HepG2 (cell line): ENCODE measurements around the gene MLLT10. TPM values are rescaled to one million over a fixed set of nuclear protein-coding genes. Genes with fewer than 3 reads are reported as not detected.
A peak's percentile ranks its signal among the peaks of the same experiment; 100 is the strongest.

Experiments
- ATAC-seq: fragments of 200-7000 bp; cut with Tn5 transposase; 3 replicates; pipeline ENCODE4 v1.9.1; 2020; ENCODE audit warnings: mild to moderate bottlenecking, moderate library complexity
- BruUV-seq: library from RNA; stranded (reverse); fragments of 400-500 nt; replicated peaks from 2 replicates; lab custom pipeline; 2021; lab: Mats Ljungman, UMichigan
- CTCF ChIA-PET: fragments of 300-600 bp; formaldehyde crosslinking; extraction: SDS; loops from one replicate; lab custom pipeline; 2021; ENCODE audit warnings: low total read pairs, inconsistent platforms, low intra/inter-chr PET ratio; lab: Yijun Ruan, JAX
- POLR2A ChIA-PET: fragments of 350-600 bp; sonication (Branson Sonifier 250); formaldehyde crosslinking; loops from one replicate; lab custom pipeline; 2020; ENCODE audit warnings: antibody characterized with exemption, inconsistent platforms; lab: Yijun Ruan, JAX
- DNase-seq: peaks from one replicate; pipeline ENCODE4 v3.0.0-alpha.2; 2015; ENCODE audit warnings: low spot score
- FAIRE-seq: peaks from 3 replicates; lab custom pipeline; 2011; peaks lifted over from hg19 to GRCh38; lab: Jason Lieb, UNC
- H2AFZ ChIP-seq: one replicate; pipeline ENCODE4 v1.6.1; 2011; ENCODE audit warnings: low read length, inconsistent platforms
- H3K27ac ChIP-seq: fragments of 300-600 bp; 3 replicates; pipeline ENCODE4 v1.8.0; 2011; ENCODE audit warnings: mixed run types, mild to moderate bottlenecking, mixed read lengths, low read length, inconsistent platforms; ENCODE audit not compliant: insufficient read depth; ENCODE audit errors: extremely low read length
- H3K27me3 ChIP-seq, 2 experiments: fragments of 200-600 bp in 1 of 2; 2 replicates in 1 of 2; 3 replicates in 1 of 2; pipeline versions ENCODE4 v1.6.0 to v1.8.0; 2011; ENCODE audit warnings: low read length in 2 of 2, mild to moderate bottlenecking in 2 of 2, moderate library complexity in 2 of 2, inconsistent platforms in 1 of 2; ENCODE audit not compliant: insufficient read depth in 2 of 2, control insufficient read depth in 1 of 2
- H3K36me3 ChIP-seq, 2 experiments: fragments of 200-600 bp in 1 of 2; replicated peaks in 1 of 2; 2 replicates in 1 of 2; 3 replicates in 1 of 2; pipeline versions ENCODE4 v1.5.1 to v1.8.0; 2011; ENCODE audit warnings: low read length in 2 of 2, inconsistent platforms in 1 of 2; ENCODE audit not compliant: insufficient read depth in 2 of 2, control insufficient read depth in 1 of 2
- H3K4me1 ChIP-seq: 2 replicates; pipeline ENCODE4 v1.5.1; 2012; ENCODE audit warnings: low read length, inconsistent platforms; ENCODE audit not compliant: insufficient read depth
- H3K4me2 ChIP-seq: 2 replicates; pipeline ENCODE4 v1.6.0; 2011; ENCODE audit warnings: low read depth, low read length, inconsistent platforms
- H3K4me3 ChIP-seq, 3 experiments: fragments of 200-600 bp in 1 of 3; sonication (generic), shearing (Covaris generic) in 1 of 3; replicated peaks in 1 of 3; 2 replicates each; pipeline ENCODE4 v1.5.1; 2011 to 2016; ENCODE audit warnings: low read length in 3 of 3, inconsistent platforms in 2 of 3, low read depth in 2 of 3, mild to moderate bottlenecking in 2 of 3, control low read depth in 1 of 3, mixed read lengths in 1 of 3; ENCODE audit not compliant: insufficient read depth in 1 of 3
- H3K79me2 ChIP-seq: one replicate; pipeline ENCODE4 v1.6.1; 2011; ENCODE audit warnings: low read length, inconsistent platforms; ENCODE audit not compliant: insufficient read depth
- H3K9ac ChIP-seq: 2 replicates; pipeline ENCODE4 v1.6.0; 2011; ENCODE audit warnings: mild to moderate bottlenecking, low read depth, low read length, inconsistent platforms; ENCODE audit not compliant: insufficient read depth
- H3K9me3 ChIP-seq: 2 replicates; pipeline ENCODE4 v1.5.1; 2012; ENCODE audit warnings: mild to moderate bottlenecking, low read length
- H4K20me1 ChIP-seq: 2 replicates; pipeline ENCODE4 v1.6.0; 2011; ENCODE audit warnings: inconsistent platforms, mild to moderate bottlenecking, low read length, moderate library complexity; ENCODE audit not compliant: insufficient read depth
- CSRNP1 ChIP-seq: sonication (generic); formaldehyde crosslinking; IDR thresholded peaks from 2 replicates; pipeline ENCODE4 v1.8.1; 2023; ENCODE audit warnings: mild to moderate bottlenecking, missing genetic modification reagents
- FOXC1 ChIP-seq: sonication (generic); formaldehyde crosslinking; IDR thresholded peaks from 2 replicates; pipeline ENCODE4 v1.8.0; 2022; ENCODE audit warnings: mild to moderate bottlenecking, missing genetic modification reagents, borderline replicate concordance
- IKZF5 ChIP-seq: IDR thresholded peaks from 2 replicates; pipeline ENCODE4 v1.6.1; 2018; ENCODE audit warnings: missing genetic modification reagents, mild to moderate bottlenecking, missing compliant biosample characterization
- ZBTB7A ChIP-seq: sonication (generic); formaldehyde crosslinking; IDR thresholded peaks from 2 replicates; pipeline ENCODE4 v1.8.0; 2022; ENCODE audit warnings: mild to moderate bottlenecking, missing genetic modification reagents
- ZNF530 ChIP-seq: sonication (generic); formaldehyde crosslinking; IDR thresholded peaks from 2 replicates; pipeline ENCODE4 v1.5.0; 2020; ENCODE audit warnings: low read depth, mild to moderate bottlenecking, missing genetic modification reagents
- ZNF710 ChIP-seq: sonication (generic); formaldehyde crosslinking; IDR thresholded peaks from 2 replicates; pipeline ENCODE4 v1.5.0; 2020; ENCODE audit warnings: mild to moderate bottlenecking, missing genetic modification reagents, borderline replicate concordance
- ZSCAN29 ChIP-seq: sonication (generic); formaldehyde crosslinking; conservative IDR thresholded peaks from 2 replicates; pipeline ENCODE4 v1.4.0; 2020; ENCODE audit warnings: mild to moderate bottlenecking, missing genetic modification reagents
- WGBS: methylation state at CpG from one replicate; pipeline ENCODE4 v1.1.6; 2017; ENCODE audit warnings: low lambda C conversion rate; 5-methylcytosine and 5-hydroxymethylcytosine counted together
- in situ Hi-C: cut with HindIII; loops from 2 replicates; pipeline ENCODE4 v1.10.0; 2017; ENCODE audit warnings: low pct_unique_long_range_greater_than_20kb; ENCODE audit not compliant: extremely low pct_ligation_motif_present
- intact Hi-C: fragments of 100-400 bp; cut with micrococcal nuclease; formaldehyde crosslinking; loops from one replicate; pipeline ENCODE4 v1.10.0; 2022; ENCODE audit not compliant: unreplicated experiment
- polyA plus RNA-seq, 8 experiments: library from polyadenylated mRNA; depleted of rRNA in 3 of 8; stranded (reverse) in 7 of 8; unstranded in 1 of 8; fragments of >200 nt; fragmentation: Illumina TruSeq in 4 of 8; extraction: Trizol in 4 of 8; gene quantifications; 2 replicates each; pipeline versions ENCODE4 v1.2.1 to v1.2.3, GENCODE V29; 2011 to 2016; ENCODE audit warnings: low read depth in 4 of 8, missing spikeins in 1 of 8, mixed read lengths in 1 of 8; ENCODE audit not compliant: insufficient read depth in 1 of 8
- total RNA-seq, 5 experiments: library from RNA; depleted of rRNA; stranded (reverse); fragments of >200 nt; fragmentation: Illumina TruSeq; extraction: Trizol; gene quantifications; 2 replicates each; pipeline ENCODE4 v1.2.3, GENCODE V29; 2016; ENCODE audit warnings: low read depth in 1 of 5
- TF ChIP-seq, protein P1 (sequence below): sonication (generic); formaldehyde crosslinking; IDR thresholded peaks from 2 replicates; pipeline ENCODE4 v1.9.0; 2022; ENCODE audit warnings: missing genetic modification reagents, mild to moderate bottlenecking, borderline replicate concordance

MLLT10 gene
- total and polyA plus RNA-seq, 2 of the 13 experiments (the other 11 are each of a cell fraction or from before 2014, with no cell fraction given), result 51.3 to 84.1 TPM

- ATAC-seq (peak; percentile 27), DNase-seq (no peak), FAIRE-seq (no peak)
- Histone ChIP-seq H3K36me3 (no peaks in the 10 kb centered on the region), H3K4me1 (peaks cover 18% of the 10 kb centered on the region), H3K4me2 (peak overlapping the region; percentile 66), H4K20me1 (no peaks in the 10 kb centered on the region), H3K27ac (peak overlapping the region; percentile 40), H3K9me3 (no peaks in the 10 kb centered on the region), H2AFZ (no peak overlapping the region), H3K27me3 (no peaks in the 10 kb centered on the region), H3K4me3 (peak overlapping the region in 1 of 3 experiments; percentile 49; a peak in 1 of 6 replicates), H3K79me2 (no peaks in the 10 kb centered on the region), H3K9ac (no peak overlapping the region)
- ChIA-PET CTCF (no interaction called here), POLR2A (interaction anchor here (1.0 kb wide), 1 partner anchor 258 kb away, joined by 6 read pairs; no protein-coding TSS in a partner anchor)
- intact Hi-C loops (no loop called here), in situ Hi-C loops (no loop called here)
- 70% methylated on average over 14 of the region's 18 CpGs for WGBS
- no TSS peak for BruUV-seq
- TF ChIP-seq ZNF710 (CRISPR knock-in tag) (0 out of 2 replicates have a peak, but pooled peaks have one; percentile 5), IKZF5 (no peak), FOXC1 (CRISPR knock-in tag) (0 out of 2 replicates have a peak, but pooled peaks have one; percentile 17), ZSCAN29 (0 out of 2 replicates have a peak, but pooled peaks have one; percentile 1), ZBTB7A (CRISPR knock-in tag) (no peak), CSRNP1 (CRISPR knock-in tag) (0 out of 2 replicates have a peak, but pooled peaks have one; percentile 2), ZNF530 (CRISPR knock-in tag) (no peak)
- TF ChIP-seq, protein P1, sequence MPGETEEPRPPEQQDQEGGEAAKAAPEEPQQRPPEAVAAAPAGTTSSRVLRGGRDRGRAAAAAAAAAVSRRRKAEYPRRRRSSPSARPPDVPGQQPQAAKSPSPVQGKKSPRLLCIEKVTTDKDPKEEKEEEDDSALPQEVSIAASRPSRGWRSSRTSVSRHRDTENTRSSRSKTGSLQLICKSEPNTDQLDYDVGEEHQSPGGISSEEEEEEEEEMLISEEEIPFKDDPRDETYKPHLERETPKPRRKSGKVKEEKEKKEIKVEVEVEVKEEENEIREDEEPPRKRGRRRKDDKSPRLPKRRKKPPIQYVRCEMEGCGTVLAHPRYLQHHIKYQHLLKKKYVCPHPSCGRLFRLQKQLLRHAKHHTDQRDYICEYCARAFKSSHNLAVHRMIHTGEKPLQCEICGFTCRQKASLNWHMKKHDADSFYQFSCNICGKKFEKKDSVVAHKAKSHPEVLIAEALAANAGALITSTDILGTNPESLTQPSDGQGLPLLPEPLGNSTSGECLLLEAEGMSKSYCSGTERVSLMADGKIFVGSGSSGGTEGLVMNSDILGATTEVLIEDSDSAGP (CRISPR knock-in tag), result 0 out of 2 replicates have a peak, but pooled peaks have one; percentile 4
These were observed 219.7 kb downstream of the MLLT10 start for GRCh38 chr10:21753497-21754270.
